KMS-11 (cell line): ENCODE results near the gene HSF2BP.
"Not testable (repeated sequence)": the region's sequence is repeated elsewhere in the genome, so short reads cannot be mapped to it uniquely, and the experiment has no call there.

Experiments used
- H2AFZ ChIP-seq: fragments of 200-600 bp; sonication (generic); 2 replicates; pipeline ENCODE4 v1.6.1; 2016; ENCODE audit warnings: antibody characterized with exemption, mixed run types, low read depth
- H3K27ac ChIP-seq: fragments of 200-600 bp; sonication (generic); 2 replicates; pipeline ENCODE4 v1.6.1; 2016; ENCODE audit warnings: mild to moderate bottlenecking, mixed run types
- H3K27me3 ChIP-seq: fragments of 200-600 bp; sonication (generic); 2 replicates; pipeline ENCODE4 v1.6.1; 2017; ENCODE audit warnings: mild to moderate bottlenecking, low read depth, mixed run types, moderate library complexity; ENCODE audit not compliant: insufficient read depth
- H3K36me3 ChIP-seq: fragments of 200-600 bp; sonication (generic); 2 replicates; pipeline ENCODE4 v1.6.1; 2017; ENCODE audit warnings: mild to moderate bottlenecking, mixed run types; ENCODE audit not compliant: insufficient read depth
- H3K4me1 ChIP-seq: fragments of 200-600 bp; sonication (generic); 2 replicates; pipeline ENCODE4 v1.6.1; 2016; ENCODE audit warnings: mild to moderate bottlenecking, low read depth, mixed run types; ENCODE audit not compliant: poor library complexity, severe bottlenecking
- H3K4me2 ChIP-seq: fragments of 200-600 bp; sonication (generic); 2 replicates; pipeline ENCODE4 v1.7.0; 2016; ENCODE audit warnings: mild to moderate bottlenecking, mixed run types
- H3K4me3 ChIP-seq: fragments of 200-600 bp; sonication (generic); IDR thresholded peaks from 2 replicates; pipeline ENCODE4 v1.6.1; 2017; ENCODE audit warnings: low read depth, low read length, mixed read lengths; ENCODE audit not compliant: insufficient read depth
- H3K79me2 ChIP-seq: fragments of 200-600 bp; sonication (generic); 2 replicates; pipeline ENCODE4 v1.6.1; 2016; ENCODE audit warnings: low read depth, mixed run types; ENCODE audit not compliant: insufficient read depth
- H3K9ac ChIP-seq: fragments of 200-600 bp; sonication (generic); 2 replicates; pipeline ENCODE4 v1.6.1; 2016; ENCODE audit warnings: mild to moderate bottlenecking, mixed run types
- H4K20me1 ChIP-seq: fragments of 200-600 bp; sonication (generic); 2 replicates; pipeline ENCODE4 v1.6.1; 2016; ENCODE audit warnings: mild to moderate bottlenecking, mixed run types; ENCODE audit not compliant: insufficient read depth

The HSF2BP gene

GRCh38 chr21:43513023-43513422 lies 146.3 kb downstream of the HSF2BP start:
- not testable (repeated sequence) for H3K27me3 ChIP-seq, H3K4me3 ChIP-seq, H4K20me1 ChIP-seq, H3K4me1 ChIP-seq, H3K9ac ChIP-seq, H3K79me2 ChIP-seq, H2AFZ ChIP-seq, H3K27ac ChIP-seq, H3K4me2 ChIP-seq, H3K36me3 ChIP-seq

- H3K27ac ChIP-seq, H4K20me1 ChIP-seq, H3K4me2 ChIP-seq, H3K9ac ChIP-seq, H3K27me3 ChIP-seq, H3K79me2 ChIP-seq, H3K36me3 ChIP-seq, H3K4me3 ChIP-seq, H2AFZ ChIP-seq, H3K4me1 ChIP-seq: not testable (repeated sequence)
These were observed 148.1 kb downstream of the HSF2BP start for GRCh38 chr21:43511209-43511608.

- not testable (repeated sequence) for H3K79me2 ChIP-seq, H3K4me3 ChIP-seq, H3K9ac ChIP-seq, H3K27me3 ChIP-seq, H3K36me3 ChIP-seq, H3K4me1 ChIP-seq, H2AFZ ChIP-seq, H3K4me2 ChIP-seq, H3K27ac ChIP-seq, H4K20me1 ChIP-seq
These were observed 148.6 kb downstream of the HSF2BP start for GRCh38 chr21:43510669-43511068.

GRCh38 chr21:43503892-43504291 lies 155.4 kb downstream of the HSF2BP start:
- not testable (repeated sequence) for H3K79me2 ChIP-seq, H3K4me2 ChIP-seq, H3K27ac ChIP-seq

GRCh38 chr21:43503075-43503750 lies 156.1 kb downstream of the HSF2BP start:
- H2AFZ ChIP-seq, H3K27ac ChIP-seq, H3K4me1 ChIP-seq, H3K36me3 ChIP-seq, H3K4me2 ChIP-seq, H4K20me1 ChIP-seq, H3K4me3 ChIP-seq, H3K27me3 ChIP-seq, H3K9ac ChIP-seq, H3K79me2 ChIP-seq: not testable (repeated sequence)

More at GRCh38 chr21:43503892-43504291, 155.4 kb downstream of the HSF2BP start:
- not testable (repeated sequence) for H3K4me3 ChIP-seq, H3K4me1 ChIP-seq, H4K20me1 ChIP-seq, H2AFZ ChIP-seq, H3K27me3 ChIP-seq, H3K36me3 ChIP-seq, H3K9ac ChIP-seq

GRCh38 chr21:43502407-43503071 lies 156.7 kb downstream of the HSF2BP start:
- not testable (repeated sequence) for H3K27me3 ChIP-seq, H3K36me3 ChIP-seq, H3K27ac ChIP-seq, H3K9ac ChIP-seq, H2AFZ ChIP-seq, H4K20me1 ChIP-seq, H3K4me3 ChIP-seq, H3K4me1 ChIP-seq, H3K4me2 ChIP-seq, H3K79me2 ChIP-seq

- not testable (repeated sequence) for H3K4me2 ChIP-seq, H3K36me3 ChIP-seq, H3K79me2 ChIP-seq, H3K27me3 ChIP-seq, H3K4me3 ChIP-seq, H3K4me1 ChIP-seq, H3K27ac ChIP-seq, H2AFZ ChIP-seq, H3K9ac ChIP-seq, H4K20me1 ChIP-seq
These were observed 160.4 kb downstream of the HSF2BP start for GRCh38 chr21:43498924-43499323.

GRCh38 chr21:43498065-43498464 lies 161.2 kb downstream of the HSF2BP start:
- H3K4me2 ChIP-seq, H3K27me3 ChIP-seq, H2AFZ ChIP-seq, H3K4me1 ChIP-seq, H3K27ac ChIP-seq, H3K9ac ChIP-seq, H3K36me3 ChIP-seq, H3K4me3 ChIP-seq, H3K79me2 ChIP-seq, H4K20me1 ChIP-seq: not testable (repeated sequence)

- not testable (repeated sequence) for H3K9ac ChIP-seq
These were observed 164.8 kb downstream of the HSF2BP start for GRCh38 chr21:43494279-43495012.

GRCh38 chr21:43493471-43493870 lies 165.8 kb downstream of the HSF2BP start:
- not testable (repeated sequence) for H2AFZ ChIP-seq, H3K4me2 ChIP-seq, H3K27me3 ChIP-seq, H4K20me1 ChIP-seq, H3K27ac ChIP-seq, H3K79me2 ChIP-seq, H3K4me3 ChIP-seq, H3K36me3 ChIP-seq, H3K9ac ChIP-seq, H3K4me1 ChIP-seq

More at GRCh38 chr21:43494279-43495012, 164.8 kb downstream of the HSF2BP start:
- not testable (repeated sequence) for H4K20me1 ChIP-seq, H3K79me2 ChIP-seq, H3K4me1 ChIP-seq, H3K27me3 ChIP-seq, H2AFZ ChIP-seq, H3K4me2 ChIP-seq, H3K4me3 ChIP-seq, H3K27ac ChIP-seq, H3K36me3 ChIP-seq
